ENCODE measurements around the gene FKTN. TPM values are rescaled to one million over a fixed set of nuclear protein-coding genes. Genes with fewer than 3 reads are reported as not detected.

Gene FKTN
- total RNA-seq, 1 donor from 2014 or later = 16.2 TPM

DNA sequence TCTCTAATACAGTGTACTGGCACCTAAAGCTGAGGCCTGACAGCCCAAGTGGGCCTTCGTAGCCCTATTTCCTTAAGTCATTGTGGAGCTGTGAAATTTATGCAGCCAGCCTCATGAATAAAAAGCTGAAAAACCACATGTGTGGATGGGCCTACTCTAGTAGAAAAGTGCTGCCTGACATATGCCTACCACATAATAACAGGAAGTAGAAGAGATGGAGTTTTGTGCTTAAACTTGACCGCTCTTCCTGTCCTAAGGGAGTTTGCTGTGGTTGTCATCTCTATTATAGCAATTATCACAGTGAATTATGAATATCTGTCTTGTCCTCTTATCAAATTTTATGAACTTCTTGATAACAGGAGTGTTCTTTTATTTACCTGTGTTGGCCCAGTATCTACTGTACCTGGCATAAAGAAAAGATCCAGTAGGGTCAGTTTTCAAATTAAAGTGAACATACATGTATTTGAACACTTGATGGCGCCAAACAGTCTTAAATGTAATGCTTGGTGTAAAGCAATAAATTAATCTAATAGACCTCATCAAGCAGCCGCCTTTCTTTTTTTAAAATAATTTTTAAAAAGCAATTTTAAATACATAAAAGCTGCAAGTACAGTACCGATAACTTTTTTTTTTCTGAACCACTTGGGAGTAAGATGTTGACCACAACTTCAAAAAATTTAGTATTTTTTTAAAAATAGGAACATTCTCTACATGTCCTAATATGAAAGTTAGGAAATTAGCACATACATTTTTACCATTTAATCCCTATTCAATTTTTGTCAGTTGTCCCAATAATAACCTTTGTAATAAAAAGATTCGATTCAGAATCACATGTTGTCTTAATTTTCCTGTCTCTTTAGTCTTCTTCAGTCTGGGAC is 51.0 kb downstream of the FKTN start:
- Mint-ChIP-seq H3K27ac (ENCODE audit: unreplicated experiment) (no peak overlapping the region), H3K4me3 (ENCODE audit: unreplicated experiment) (no peak overlapping the region), H3K4me1 (ENCODE audit: low read depth) (no peaks in the 10 kb centered on the region), H3K9me3 (ENCODE audit: low read depth) (no peaks in the 10 kb centered on the region), H3K27me3 (ENCODE audit: low read depth) (no peaks in the 10 kb centered on the region), H3K36me3 (ENCODE audit: low read depth) (peaks cover 4% of the 10 kb centered on the region)
- DNase-seq (ENCODE audit: low spot score) = no peak
- TF ChIP-seq, protein P1, sequence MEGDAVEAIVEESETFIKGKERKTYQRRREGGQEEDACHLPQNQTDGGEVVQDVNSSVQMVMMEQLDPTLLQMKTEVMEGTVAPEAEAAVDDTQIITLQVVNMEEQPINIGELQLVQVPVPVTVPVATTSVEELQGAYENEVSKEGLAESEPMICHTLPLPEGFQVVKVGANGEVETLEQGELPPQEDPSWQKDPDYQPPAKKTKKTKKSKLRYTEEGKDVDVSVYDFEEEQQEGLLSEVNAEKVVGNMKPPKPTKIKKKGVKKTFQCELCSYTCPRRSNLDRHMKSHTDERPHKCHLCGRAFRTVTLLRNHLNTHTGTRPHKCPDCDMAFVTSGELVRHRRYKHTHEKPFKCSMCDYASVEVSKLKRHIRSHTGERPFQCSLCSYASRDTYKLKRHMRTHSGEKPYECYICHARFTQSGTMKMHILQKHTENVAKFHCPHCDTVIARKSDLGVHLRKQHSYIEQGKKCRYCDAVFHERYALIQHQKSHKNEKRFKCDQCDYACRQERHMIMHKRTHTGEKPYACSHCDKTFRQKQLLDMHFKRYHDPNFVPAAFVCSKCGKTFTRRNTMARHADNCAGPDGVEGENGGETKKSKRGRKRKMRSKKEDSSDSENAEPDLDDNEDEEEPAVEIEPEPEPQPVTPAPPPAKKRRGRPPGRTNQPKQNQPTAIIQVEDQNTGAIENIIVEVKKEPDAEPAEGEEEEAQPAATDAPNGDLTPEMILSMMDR (IDR thresholded peaks at IDR 0.05) = peak; percentile 89

- Mint-ChIP-seq H3K4me1 (ENCODE audit: low read depth) (no peaks in the 10 kb centered on the region), H3K27me3 (ENCODE audit: low read depth) (no peaks in the 10 kb centered on the region), H3K9me3 (ENCODE audit: low read depth) (no peaks in the 10 kb centered on the region), H3K4me3 (ENCODE audit: unreplicated experiment) (no peak overlapping the region), H3K27ac (ENCODE audit: unreplicated experiment) (no peak overlapping the region), H3K36me3 (ENCODE audit: low read depth) (peaks cover 4% of the 10 kb centered on the region)
- TF ChIP-seq, protein P1 (IDR thresholded peaks at IDR 0.05) = no peak
- no peak for DNase-seq (ENCODE audit: low spot score)
Measured at GRCh38 chr9:105621001-105621400, 63.1 kb downstream of the FKTN start.

- TF ChIP-seq, protein P1 (IDR thresholded peaks at IDR 0.05) = no peak
- peaks cover 5% of the 10 kb centered on the region for H3K36me3 Mint-ChIP-seq (ENCODE audit: low read depth)
- no peak for DNase-seq (ENCODE audit: low spot score)
- H3K4me3 Mint-ChIP-seq (ENCODE audit: unreplicated experiment) = no peak overlapping the region
- no peaks in the 10 kb centered on the region for H3K27me3 Mint-ChIP-seq (ENCODE audit: low read depth)
- H3K27ac Mint-ChIP-seq (ENCODE audit: unreplicated experiment) = no peak overlapping the region
- no peaks in the 10 kb centered on the region for H3K9me3 Mint-ChIP-seq (ENCODE audit: low read depth)
- no peaks in the 10 kb centered on the region for H3K4me1 Mint-ChIP-seq (ENCODE audit: low read depth)
Measured at GRCh38 chr9:105625088-105625487, 67.2 kb downstream of the FKTN start.

DNA sequence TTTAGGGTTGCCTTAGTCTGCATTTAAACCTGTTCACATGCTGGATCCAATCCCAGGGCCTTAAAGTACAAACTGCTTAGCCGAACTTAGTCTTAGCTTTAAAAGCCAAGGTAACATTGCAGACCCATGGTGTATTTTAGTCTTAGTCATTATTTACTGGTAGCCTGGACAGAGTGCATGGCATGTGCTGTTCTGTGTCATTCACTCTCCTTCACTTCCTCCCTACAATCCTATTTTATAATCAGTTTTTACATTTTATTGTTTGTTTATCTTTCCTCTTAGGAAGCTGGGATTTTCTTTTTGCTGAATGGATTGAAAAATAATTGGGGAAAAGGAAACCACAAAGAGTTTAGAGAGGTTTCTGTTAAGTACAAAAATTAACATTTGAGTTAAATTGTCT is 74.9 kb downstream of the FKTN start:
- Mint-ChIP-seq H3K9me3 (ENCODE audit: low read depth) (no peaks in the 10 kb centered on the region), H3K36me3 (ENCODE audit: low read depth) (peaks cover 15% of the 10 kb centered on the region), H3K27ac (ENCODE audit: unreplicated experiment) (no peak overlapping the region), H3K27me3 (ENCODE audit: low read depth) (no peaks in the 10 kb centered on the region), H3K4me3 (ENCODE audit: unreplicated experiment) (no peak overlapping the region), H3K4me1 (ENCODE audit: low read depth) (no peaks in the 10 kb centered on the region)
- TF ChIP-seq, protein P1 (IDR thresholded peaks at IDR 0.05) = no peak
- no peak for DNase-seq (ENCODE audit: low spot score)

DNA sequence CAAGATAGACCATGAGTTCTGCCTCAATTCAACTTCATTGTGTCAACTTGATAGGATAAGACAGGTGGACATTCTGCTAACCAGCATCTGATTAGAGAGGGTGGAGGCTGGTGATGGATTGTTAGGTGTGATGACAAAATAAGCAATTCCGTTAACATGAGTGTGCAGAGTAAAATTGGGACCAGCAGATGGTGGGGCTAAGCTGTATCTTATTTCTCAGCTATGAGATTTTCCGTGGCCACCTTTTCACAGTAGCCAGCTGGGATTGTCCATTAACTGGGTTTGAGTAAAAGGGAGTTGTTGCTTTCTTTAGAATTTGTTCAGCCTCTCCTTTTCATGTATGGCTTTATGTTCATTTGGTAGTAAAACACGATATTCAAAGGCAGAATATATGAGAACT is 75.5 kb downstream of the FKTN start:
- no peak overlapping the region for H3K4me3 Mint-ChIP-seq (ENCODE audit: unreplicated experiment)
- peaks cover 15% of the 10 kb centered on the region for H3K36me3 Mint-ChIP-seq (ENCODE audit: low read depth)
- H3K4me1 Mint-ChIP-seq (ENCODE audit: low read depth) = no peaks in the 10 kb centered on the region
- DNase-seq (ENCODE audit: low spot score) = no peak
- TF ChIP-seq, protein P1 (IDR thresholded peaks at IDR 0.05) = no peak
- H3K27me3 Mint-ChIP-seq (ENCODE audit: low read depth) = no peaks in the 10 kb centered on the region
- H3K27ac Mint-ChIP-seq (ENCODE audit: unreplicated experiment) = no peak overlapping the region
- no peaks in the 10 kb centered on the region for H3K9me3 Mint-ChIP-seq (ENCODE audit: low read depth)

Data from chondrocyte (in vitro differentiated cells).